ENCODE measurements around the gene F11.
"Not testable (repeated sequence)": the region's sequence is repeated elsewhere in the genome, so short reads cannot be mapped to it uniquely, and the experiment has no call there.

Gene F11

GRCh38 chr4:186300659-186301390 lies 34.8 kb downstream of the F11 start:
- peaks cover 16% of the 10 kb centered on the region for H3K27me3 Mint-ChIP-seq
- no peak overlapping the region for H3K27ac Mint-ChIP-seq
- no peaks in the 10 kb centered on the region for H3K9me3 Mint-ChIP-seq

GRCh38 chr4:186304216-186304615 lies 38.2 kb downstream of the F11 start:
- H3K4me1 Mint-ChIP-seq (ENCODE audit: low read depth), result no peaks in the 10 kb centered on the region
- H3K4me3 Mint-ChIP-seq, result no peak overlapping the region
- intact Hi-C loops (cut with micrococcal nuclease), result no loop called here
- H3K36me3 Mint-ChIP-seq (ENCODE audit: low read depth), result no peaks in the 10 kb centered on the region
- peaks cover 2% of the 10 kb centered on the region for H3K27me3 Mint-ChIP-seq
- H3K27ac Mint-ChIP-seq, result no peak overlapping the region
- H3K9me3 Mint-ChIP-seq, result no peaks in the 10 kb centered on the region

More at GRCh38 chr4:186300659-186301390, 34.8 kb downstream of the F11 start:
- Mint-ChIP-seq H3K36me3 (ENCODE audit: low read depth) (no peaks in the 10 kb centered on the region), H3K4me1 (ENCODE audit: low read depth) (no peaks in the 10 kb centered on the region), H3K4me3 (no peak overlapping the region)
- intact Hi-C loops (cut with micrococcal nuclease), result no loop called here

GRCh38 chr4:186304866-186305505 lies 39.0 kb downstream of the F11 start:
- Mint-ChIP-seq H3K9me3 (no peaks in the 10 kb centered on the region), H3K4me3 (no peak overlapping the region), H3K36me3 (ENCODE audit: low read depth) (no peaks in the 10 kb centered on the region), H3K27me3 (no peaks in the 10 kb centered on the region), H3K4me1 (ENCODE audit: low read depth) (no peaks in the 10 kb centered on the region), H3K27ac (no peak overlapping the region)
- intact Hi-C loops (cut with micrococcal nuclease), result no loop called here

- intact Hi-C loops (cut with micrococcal nuclease), result no loop called here
- H3K4me1 Mint-ChIP-seq (ENCODE audit: low read depth), result no peaks in the 10 kb centered on the region
- no peaks in the 10 kb centered on the region for H3K36me3 Mint-ChIP-seq (ENCODE audit: low read depth)
- H3K9me3 Mint-ChIP-seq, result no peaks in the 10 kb centered on the region
- H3K4me3 Mint-ChIP-seq, result no peak overlapping the region
- no peak overlapping the region for H3K27ac Mint-ChIP-seq
- no peaks in the 10 kb centered on the region for H3K27me3 Mint-ChIP-seq
These were observed 41.5 kb downstream of the F11 start for GRCh38 chr4:186307497-186307896.

GRCh38 chr4:186307916-186308315 lies 41.9 kb downstream of the F11 start:
- Mint-ChIP-seq H3K36me3 (ENCODE audit: low read depth) (no peaks in the 10 kb centered on the region), H3K9me3 (no peaks in the 10 kb centered on the region), H3K27ac (no peak overlapping the region), H3K27me3 (no peaks in the 10 kb centered on the region), H3K4me1 (ENCODE audit: low read depth) (no peaks in the 10 kb centered on the region), H3K4me3 (no peak overlapping the region)
- intact Hi-C loops (cut with micrococcal nuclease), result no loop called here

DNA sequence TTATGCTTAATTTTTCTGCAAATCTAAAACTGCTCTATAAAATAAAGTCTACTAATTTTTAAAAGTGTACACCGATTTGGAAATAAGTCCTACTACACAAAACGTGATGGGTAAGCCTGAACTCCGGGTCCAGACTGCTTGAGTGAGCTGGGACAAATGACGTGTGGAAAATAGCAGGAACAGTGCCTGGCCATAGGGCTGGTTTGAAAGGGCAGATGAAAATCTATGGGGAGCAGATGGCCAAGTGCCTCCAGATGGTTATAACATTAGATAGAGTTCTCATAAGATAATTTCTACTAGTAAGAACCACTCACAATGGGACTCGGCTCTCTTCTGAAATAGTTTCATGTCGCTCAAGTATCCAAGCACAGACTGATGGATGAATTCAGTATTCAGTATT lies 52.5 kb downstream of the F11 start:
- H3K4me3 Mint-ChIP-seq, result no peak overlapping the region
- H3K27me3 Mint-ChIP-seq, result no peaks in the 10 kb centered on the region
- H3K9me3 Mint-ChIP-seq, result peaks cover 3% of the 10 kb centered on the region
- intact Hi-C loops (cut with micrococcal nuclease), result no loop called here
- H3K36me3 Mint-ChIP-seq (ENCODE audit: low read depth), result no peaks in the 10 kb centered on the region
- H3K4me1 Mint-ChIP-seq (ENCODE audit: low read depth), result no peaks in the 10 kb centered on the region
- no peak overlapping the region for H3K27ac Mint-ChIP-seq

DNA sequence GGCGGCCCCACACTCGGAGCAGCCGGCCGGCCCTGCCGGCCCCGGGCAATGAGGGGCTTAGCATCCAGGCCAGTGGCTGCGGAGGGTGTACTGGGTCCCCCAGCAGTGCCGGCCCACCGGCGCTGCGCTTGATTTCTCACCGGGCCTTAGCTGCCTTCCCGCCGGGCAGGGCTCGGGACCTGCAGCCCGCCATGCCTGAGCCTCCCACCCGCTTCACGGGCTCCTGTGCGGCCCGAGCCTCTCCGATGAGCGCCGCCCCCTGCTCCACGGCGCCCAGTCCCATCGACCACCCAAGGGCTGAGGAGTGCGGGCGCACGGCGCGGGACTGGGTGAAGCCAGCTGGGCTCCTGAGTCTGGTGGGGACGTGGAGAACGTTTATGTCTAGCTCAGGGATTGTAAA lies 58.7 kb downstream of the F11 start:
- H3K4me3 Mint-ChIP-seq; H3K4me1 Mint-ChIP-seq (ENCODE audit: low read depth): not testable (repeated sequence)

GRCh38 chr4:186326391-186326790 lies 60.4 kb downstream of the F11 start:
- intact Hi-C loops (cut with micrococcal nuclease), result no loop called here
- H3K4me1 Mint-ChIP-seq (ENCODE audit: low read depth), result no peaks in the 10 kb centered on the region
- no peak overlapping the region for H3K4me3 Mint-ChIP-seq
- no peaks in the 10 kb centered on the region for H3K36me3 Mint-ChIP-seq (ENCODE audit: low read depth)
- no peaks in the 10 kb centered on the region for H3K27me3 Mint-ChIP-seq
- no peak overlapping the region for H3K27ac Mint-ChIP-seq
- H3K9me3 Mint-ChIP-seq, result peaks cover 19% of the 10 kb centered on the region

More for the DNA sequence above, 58.7 kb downstream of the F11 start:
- peaks cover 19% of the 10 kb centered on the region for H3K9me3 Mint-ChIP-seq
- H3K36me3 Mint-ChIP-seq (ENCODE audit: low read depth); H3K27ac Mint-ChIP-seq; H3K27me3 Mint-ChIP-seq; intact Hi-C loops (cut with micrococcal nuclease): not testable (repeated sequence)

DNA sequence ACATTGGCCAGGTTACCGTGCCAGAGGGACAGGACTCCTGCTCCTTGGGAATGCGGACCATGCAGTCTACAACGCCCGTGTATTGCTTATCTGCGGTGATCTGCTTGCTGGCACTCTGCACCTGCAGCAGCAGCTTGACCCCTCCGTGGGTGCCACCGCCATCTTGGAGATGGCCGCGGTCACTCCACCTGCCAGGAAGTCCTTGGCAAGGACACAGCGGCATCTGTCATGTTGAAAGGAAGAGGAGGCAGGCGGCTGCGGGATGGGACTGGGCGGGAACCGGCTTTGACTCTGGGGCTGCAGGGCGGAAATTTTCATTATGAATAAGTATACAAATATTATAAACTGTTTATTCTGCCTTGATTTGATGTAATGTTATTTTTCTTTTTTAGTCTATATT lies 63.4 kb downstream of the F11 start:
- H3K4me1 Mint-ChIP-seq (ENCODE audit: low read depth), result no peaks in the 10 kb centered on the region
- H3K27me3 Mint-ChIP-seq, result no peaks in the 10 kb centered on the region
- H3K36me3 Mint-ChIP-seq (ENCODE audit: low read depth), result no peaks in the 10 kb centered on the region
- H3K9me3 Mint-ChIP-seq, result peaks cover 27% of the 10 kb centered on the region
- no peak overlapping the region for H3K4me3 Mint-ChIP-seq
- no peak overlapping the region for H3K27ac Mint-ChIP-seq
- intact Hi-C loops (cut with micrococcal nuclease), result no loop called here

DNA sequence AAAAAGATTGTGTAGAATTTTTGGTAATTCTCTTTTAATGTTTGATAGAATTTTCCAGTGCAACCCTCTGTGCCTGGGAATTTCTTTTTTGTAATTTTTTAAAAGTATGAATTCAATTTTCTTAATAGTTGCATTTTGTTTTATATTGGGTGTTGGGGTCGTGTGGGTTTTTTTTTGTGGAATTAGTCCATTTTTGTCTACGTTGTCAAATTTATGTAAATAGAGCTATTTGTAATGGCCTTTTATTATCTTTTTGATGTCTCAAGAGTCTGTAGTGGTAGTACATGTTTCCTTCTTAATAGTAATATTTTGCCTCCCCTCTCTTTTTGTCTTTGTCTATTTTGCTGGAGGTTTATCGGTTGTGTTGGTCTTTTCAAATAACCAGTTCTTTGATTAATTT lies 64.4 kb downstream of the F11 start:
- Mint-ChIP-seq H3K4me1 (ENCODE audit: low read depth) (no peaks in the 10 kb centered on the region), H3K36me3 (ENCODE audit: low read depth) (no peaks in the 10 kb centered on the region), H3K4me3 (no peak overlapping the region), H3K9me3 (peaks cover 27% of the 10 kb centered on the region), H3K27me3 (no peaks in the 10 kb centered on the region), H3K27ac (no peak overlapping the region)
- intact Hi-C loops (cut with micrococcal nuclease), result no loop called here

GRCh38 chr4:186335793-186336192 lies 69.8 kb downstream of the F11 start:
- Mint-ChIP-seq H3K27me3 (no peaks in the 10 kb centered on the region), H3K4me3 (no peak overlapping the region), H3K4me1 (ENCODE audit: low read depth) (no peaks in the 10 kb centered on the region), H3K27ac (no peak overlapping the region), H3K36me3 (ENCODE audit: low read depth) (no peaks in the 10 kb centered on the region), H3K9me3 (peaks cover 18% of the 10 kb centered on the region)
- intact Hi-C loops (cut with micrococcal nuclease), result no loop called here
